Fibroblast of lung (primary cell): ENCODE measurements around the gene LY6G6F.

Experiments used
- EZH2 ChIP-seq: IDR thresholded peaks from 2 replicates; pipeline ENCODE4 v1.5.1; 2012; ENCODE audit warnings: low read length, control low read depth, mild to moderate bottlenecking; ENCODE audit errors: missing control alignments
- TF ChIP-seq, protein P1 (sequence below), 2 donors: IDR thresholded peaks in 1 of 2; conservative IDR thresholded peaks in 1 of 2; 1 replicate in 1 of 2; 2 replicates in 1 of 2; pipeline ENCODE4 v1.5.1; 2011 to 2012; ENCODE audit warnings: low read length in 2 of 2, control low read depth in 1 of 2, inconsistent platforms in 1 of 2, low read depth in 1 of 2, mild to moderate bottlenecking in 1 of 2

- TF ChIP-seq, protein P1, sequence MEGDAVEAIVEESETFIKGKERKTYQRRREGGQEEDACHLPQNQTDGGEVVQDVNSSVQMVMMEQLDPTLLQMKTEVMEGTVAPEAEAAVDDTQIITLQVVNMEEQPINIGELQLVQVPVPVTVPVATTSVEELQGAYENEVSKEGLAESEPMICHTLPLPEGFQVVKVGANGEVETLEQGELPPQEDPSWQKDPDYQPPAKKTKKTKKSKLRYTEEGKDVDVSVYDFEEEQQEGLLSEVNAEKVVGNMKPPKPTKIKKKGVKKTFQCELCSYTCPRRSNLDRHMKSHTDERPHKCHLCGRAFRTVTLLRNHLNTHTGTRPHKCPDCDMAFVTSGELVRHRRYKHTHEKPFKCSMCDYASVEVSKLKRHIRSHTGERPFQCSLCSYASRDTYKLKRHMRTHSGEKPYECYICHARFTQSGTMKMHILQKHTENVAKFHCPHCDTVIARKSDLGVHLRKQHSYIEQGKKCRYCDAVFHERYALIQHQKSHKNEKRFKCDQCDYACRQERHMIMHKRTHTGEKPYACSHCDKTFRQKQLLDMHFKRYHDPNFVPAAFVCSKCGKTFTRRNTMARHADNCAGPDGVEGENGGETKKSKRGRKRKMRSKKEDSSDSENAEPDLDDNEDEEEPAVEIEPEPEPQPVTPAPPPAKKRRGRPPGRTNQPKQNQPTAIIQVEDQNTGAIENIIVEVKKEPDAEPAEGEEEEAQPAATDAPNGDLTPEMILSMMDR (conservative IDR thresholded peaks at IDR 0.05 in 1 of 2, IDR thresholded peaks at IDR 0.05 in 1 of 2; ENCODE audit: low read depth in 1 of 2, low read length in 2 of 2), result no peak
- TF ChIP-seq EZH2, result no peak
Measured at GRCh38 chr6:31749301-31750036, 42.8 kb downstream of the LY6G6F start.
